K562 (cell line): ENCODE results near the gene MAK. TPM values are rescaled to one million over a fixed set of nuclear protein-coding genes. Genes with fewer than 3 reads are reported as not detected.

Source experiments
- CBX3 ChIP-seq, 2 experiments: IDR thresholded peaks; 1 replicate in 1 of 2; 2 replicates in 1 of 2; pipeline ENCODE4 v1.6.1; 2012; ENCODE audit warnings: inconsistent platforms in 2 of 2, low read length in 2 of 2, borderline replicate concordance in 1 of 2, control low read depth in 1 of 2
- CBX5 ChIP-seq: IDR thresholded peaks from 2 replicates; pipeline ENCODE4 v1.6.1; 2014; ENCODE audit warnings: low read depth, borderline replicate concordance
- FOXJ2 ChIP-seq: fragments of 200-800 bp; sonication (Bioruptor generic); IDR thresholded peaks from 2 replicates; pipeline ENCODE4 v1.6.1; 2016; ENCODE audit warnings: missing genetic modification characterization, missing compliant biosample characterization
- HMGN3 ChIP-seq: IDR thresholded peaks from 2 replicates; pipeline ENCODE4 v1.6.1; 2011; ENCODE audit warnings: borderline replicate concordance, low read depth, mild to moderate bottlenecking, mixed read lengths, low read length; ENCODE audit not compliant: insufficient read length; ENCODE audit errors: extremely low read depth
- HNRNPL ChIP-seq: fragments of 200-400 bp; formaldehyde crosslinking; IDR thresholded peaks from 2 replicates; pipeline ENCODE4 v1.6.1; 2017; ENCODE audit warnings: low read depth, mild to moderate bottlenecking, low read length
- MIER1 ChIP-seq: fragments of 450-650 bp; IDR thresholded peaks from 2 replicates; pipeline ENCODE4 v1.6.1; 2016; ENCODE audit warnings: antibody characterized with exemption, mild to moderate bottlenecking, low read depth
- NEUROD1 ChIP-seq: fragments of 150-350 bp; IDR thresholded peaks from 2 replicates; pipeline ENCODE4 v1.6.1; 2014; ENCODE audit warnings: borderline replicate concordance, low read length, low read depth; ENCODE audit not compliant: partially characterized antibody
- NONO ChIP-seq, 2 experiments: fragments of 200-400 bp in 1 of 2; fragments of 450-650 bp in 1 of 2; formaldehyde crosslinking in 1 of 2; IDR thresholded peaks; 2 replicates each; pipeline ENCODE4 v1.6.1; 2017; ENCODE audit warnings: low read depth in 2 of 2, mild to moderate bottlenecking in 2 of 2, moderate library complexity in 2 of 2, low read length in 1 of 2
- PHB2 ChIP-seq: fragments of 450-650 bp; IDR thresholded peaks from 2 replicates; pipeline ENCODE4 v1.6.1; 2017; ENCODE audit warnings: low read depth
- POLR2A ChIP-seq: fragments of 450-650 bp; conservative IDR thresholded peaks from 2 replicates; pipeline ENCODE4 v1.6.1; 2016
- RBM39 ChIP-seq: fragments of 200-400 bp; formaldehyde crosslinking; optimal IDR thresholded peaks from 2 replicates; pipeline ENCODE3; 2018; ENCODE audit warnings: low read depth, low read length
- SFPQ ChIP-seq: fragments of 200-400 bp; formaldehyde crosslinking; IDR thresholded peaks from 2 replicates; pipeline ENCODE4 v1.6.1; 2017; ENCODE audit warnings: mild to moderate bottlenecking, low read depth, low read length, moderate library complexity
- SIX5 ChIP-seq, 2 experiments: IDR thresholded peaks; 2 replicates each; pipeline ENCODE4 v1.6.1; 2011; ENCODE audit warnings: low read length in 2 of 2, borderline replicate concordance in 1 of 2, low read depth in 1 of 2, mild to moderate bottlenecking in 1 of 2, moderate library complexity in 1 of 2; ENCODE audit not compliant: insufficient read depth in 1 of 2
- SRSF9 ChIP-seq: fragments of 200-400 bp; formaldehyde crosslinking; IDR thresholded peaks from 2 replicates; pipeline ENCODE4 v1.6.1; 2017; ENCODE audit warnings: low read depth, low read length, borderline replicate concordance
- ZBTB2 ChIP-seq: fragments of 450-650 bp; IDR thresholded peaks from 2 replicates; pipeline ENCODE4 v1.6.1; 2016; ENCODE audit warnings: antibody characterized with exemption
- ZNF436 ChIP-seq: fragments of 250-450, 450-650 bp; sonication (Bioruptor Pico); formaldehyde crosslinking; IDR thresholded peaks from 2 replicates; pipeline ENCODE4 v1.7.0; 2020; ENCODE audit warnings: mild to moderate bottlenecking
- polyA plus RNA-seq, 8 experiments: library from polyadenylated mRNA; depleted of rRNA in 4 of 8; stranded (reverse) in 5 of 8; unstranded in 3 of 8; fragments of >200 nt; fragmentation: Nextera tagmentation in 2 of 8; fragmentation: Illumina TruSeq in 1 of 8; extraction: Ambion mirVana in 2 of 8; extraction: Trizol in 1 of 8; gene quantifications; 2 replicates each; pipeline versions ENCODE4 v1.2.1 to v1.2.3, GENCODE V29; 2011 to 2014; ENCODE audit warnings: inconsistent platforms in 1 of 8, missing spikeins in 1 of 8
- total RNA-seq, 7 experiments: library from RNA; depleted of rRNA in 6 of 7; stranded (reverse); fragments of >200 nt in 6 of 7; fragmentation: Illumina TruSeq in 2 of 7; extraction: Trizol in 2 of 7; gene quantifications; 2 replicates each; pipeline versions ENCODE4 v1.2.1 to v1.2.3, GENCODE V29; 2011 to 2021; ENCODE audit warnings: low replicate concordance in 1 of 7
- TF ChIP-seq, protein P1 (sequence below): fragments of 250-450 bp; sonication (Bioruptor Pico); IDR thresholded peaks from 2 replicates; pipeline ENCODE4 v1.4.0; 2020; ENCODE audit warnings: mild to moderate bottlenecking
- TF ChIP-seq, protein P2 (sequence below): sonication (generic); formaldehyde crosslinking; IDR thresholded peaks from 2 replicates; pipeline ENCODE4 v1.9.0; 2022; ENCODE audit warnings: mild to moderate bottlenecking, missing genetic modification reagents
- TF ChIP-seq, protein P3 (sequence below): sonication (generic); formaldehyde crosslinking; IDR thresholded peaks from 2 replicates; pipeline ENCODE4 v1.8.0; 2022; ENCODE audit warnings: mild to moderate bottlenecking, missing genetic modification reagents

The MAK gene
- total and polyA plus RNA-seq, 9 of the 15 experiments (the other 6 are each of a cell fraction or from before 2014, with no cell fraction given): 0.25 to 1.1 (median 0.53) TPM

- TF ChIP-seq, protein P1, sequence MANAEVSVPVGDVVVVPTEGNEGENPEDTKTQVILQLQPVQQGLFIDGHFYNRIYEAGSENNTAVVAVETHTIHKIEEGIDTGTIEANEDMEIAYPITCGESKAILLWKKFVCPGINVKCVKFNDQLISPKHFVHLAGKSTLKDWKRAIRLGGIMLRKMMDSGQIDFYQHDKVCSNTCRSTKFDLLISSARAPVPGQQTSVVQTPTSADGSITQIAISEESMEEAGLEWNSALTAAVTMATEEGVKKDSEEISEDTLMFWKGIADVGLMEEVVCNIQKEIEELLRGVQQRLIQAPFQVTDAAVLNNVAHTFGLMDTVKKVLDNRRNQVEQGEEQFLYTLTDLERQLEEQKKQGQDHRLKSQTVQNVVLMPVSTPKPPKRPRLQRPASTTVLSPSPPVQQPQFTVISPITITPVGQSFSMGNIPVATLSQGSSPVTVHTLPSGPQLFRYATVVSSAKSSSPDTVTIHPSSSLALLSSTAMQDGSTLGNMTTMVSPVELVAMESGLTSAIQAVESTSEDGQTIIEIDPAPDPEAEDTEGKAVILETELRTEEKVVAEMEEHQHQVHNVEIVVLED (CRISPR knock-in tag): peak; percentile 91
- no peak for TF ChIP-seq SIX5 (IDR thresholded peaks at IDR 0.05; ENCODE audit: borderline replicate concordance in 1 of 2, insufficient read depth in 1 of 2, low read depth in 1 of 2, low read length in 2 of 2)
- peak; percentile 92 for TF ChIP-seq POLR2A
- TF ChIP-seq SFPQ: no peak
- peak; percentile 95 for TF ChIP-seq ZBTB2
- TF ChIP-seq MIER1: 0 out of 2 replicates have a peak, but pooled peaks have one; percentile 19
- peak in 1 of 2 experiments; percentile 87; a peak in 1 of 3 replicates for TF ChIP-seq CBX3 (IDR thresholded peaks at IDR 0.05; ENCODE audit: borderline replicate concordance in 1 of 2, low read length in 2 of 2)
- peak; percentile 96 for TF ChIP-seq HMGN3
- TF ChIP-seq SRSF9: no peak
- peak; percentile 49 for TF ChIP-seq NEUROD1
- TF ChIP-seq ZNF436 (CRISPR knock-in tag): peak; percentile 61; the same call in 1 of the 2 replicates
- TF ChIP-seq HNRNPL: peak; percentile 20; the same call in 1 of the 2 replicates
- TF ChIP-seq PHB2: no peak
- TF ChIP-seq FOXJ2 (tag): peak; percentile 61; the same call in 1 of the 2 replicates
- TF ChIP-seq RBM39: no peak
- peak; percentile 71; the same call in 1 of the 2 replicates for TF ChIP-seq CBX5
- peak; percentile 15 to 21; a peak in 2 of 4 replicates for TF ChIP-seq NONO (IDR thresholded peaks at IDR 0.05; ENCODE audit: low read depth in 2 of 2, low read length in 1 of 2)
- TF ChIP-seq, protein P2, sequence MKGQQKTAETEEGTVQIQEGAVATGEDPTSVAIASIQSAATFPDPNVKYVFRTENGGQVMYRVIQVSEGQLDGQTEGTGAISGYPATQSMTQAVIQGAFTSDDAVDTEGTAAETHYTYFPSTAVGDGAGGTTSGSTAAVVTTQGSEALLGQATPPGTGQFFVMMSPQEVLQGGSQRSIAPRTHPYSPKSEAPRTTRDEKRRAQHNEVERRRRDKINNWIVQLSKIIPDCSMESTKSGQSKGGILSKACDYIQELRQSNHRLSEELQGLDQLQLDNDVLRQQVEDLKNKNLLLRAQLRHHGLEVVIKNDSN (CRISPR knock-in tag): peak; percentile 81
- TF ChIP-seq, protein P3, sequence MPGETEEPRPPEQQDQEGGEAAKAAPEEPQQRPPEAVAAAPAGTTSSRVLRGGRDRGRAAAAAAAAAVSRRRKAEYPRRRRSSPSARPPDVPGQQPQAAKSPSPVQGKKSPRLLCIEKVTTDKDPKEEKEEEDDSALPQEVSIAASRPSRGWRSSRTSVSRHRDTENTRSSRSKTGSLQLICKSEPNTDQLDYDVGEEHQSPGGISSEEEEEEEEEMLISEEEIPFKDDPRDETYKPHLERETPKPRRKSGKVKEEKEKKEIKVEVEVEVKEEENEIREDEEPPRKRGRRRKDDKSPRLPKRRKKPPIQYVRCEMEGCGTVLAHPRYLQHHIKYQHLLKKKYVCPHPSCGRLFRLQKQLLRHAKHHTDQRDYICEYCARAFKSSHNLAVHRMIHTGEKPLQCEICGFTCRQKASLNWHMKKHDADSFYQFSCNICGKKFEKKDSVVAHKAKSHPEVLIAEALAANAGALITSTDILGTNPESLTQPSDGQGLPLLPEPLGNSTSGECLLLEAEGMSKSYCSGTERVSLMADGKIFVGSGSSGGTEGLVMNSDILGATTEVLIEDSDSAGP (CRISPR knock-in tag): no peak
These were observed 90.9 kb downstream of the MAK start, which contains the start of gene TMEM14B (continued) for GRCh38 chr6:10747251-10747972.
